PC-9 (cell line): ENCODE results near the gene FUS.

Source experiments
- EZH2 ChIP-seq: fragments of 200-600 bp; sonication (generic); IDR thresholded peaks from 2 replicates; pipeline ENCODE4 v1.8.0; 2017; ENCODE audit warnings: antibody characterized with exemption, low read depth
- TF ChIP-seq, protein P1 (sequence below): fragments of 200-600 bp; sonication (generic); conservative IDR thresholded peaks from 2 replicates; pipeline ENCODE4 v1.6.1; 2017; ENCODE audit warnings: mixed run types, antibody characterized with exemption, mild to moderate bottlenecking, moderate library complexity

GRCh38 chr16:31192856-31193642 lies 13.1 kb downstream of the FUS start:
- TF ChIP-seq, protein P1, sequence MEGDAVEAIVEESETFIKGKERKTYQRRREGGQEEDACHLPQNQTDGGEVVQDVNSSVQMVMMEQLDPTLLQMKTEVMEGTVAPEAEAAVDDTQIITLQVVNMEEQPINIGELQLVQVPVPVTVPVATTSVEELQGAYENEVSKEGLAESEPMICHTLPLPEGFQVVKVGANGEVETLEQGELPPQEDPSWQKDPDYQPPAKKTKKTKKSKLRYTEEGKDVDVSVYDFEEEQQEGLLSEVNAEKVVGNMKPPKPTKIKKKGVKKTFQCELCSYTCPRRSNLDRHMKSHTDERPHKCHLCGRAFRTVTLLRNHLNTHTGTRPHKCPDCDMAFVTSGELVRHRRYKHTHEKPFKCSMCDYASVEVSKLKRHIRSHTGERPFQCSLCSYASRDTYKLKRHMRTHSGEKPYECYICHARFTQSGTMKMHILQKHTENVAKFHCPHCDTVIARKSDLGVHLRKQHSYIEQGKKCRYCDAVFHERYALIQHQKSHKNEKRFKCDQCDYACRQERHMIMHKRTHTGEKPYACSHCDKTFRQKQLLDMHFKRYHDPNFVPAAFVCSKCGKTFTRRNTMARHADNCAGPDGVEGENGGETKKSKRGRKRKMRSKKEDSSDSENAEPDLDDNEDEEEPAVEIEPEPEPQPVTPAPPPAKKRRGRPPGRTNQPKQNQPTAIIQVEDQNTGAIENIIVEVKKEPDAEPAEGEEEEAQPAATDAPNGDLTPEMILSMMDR, result no peak
- no peak for TF ChIP-seq EZH2
